Suprapubic skin (tissue), 3 donors: ENCODE data around the gene ACP4.

ENCODE experiments used
- POLR2AphosphoS5 ChIP-seq, 3 donors: sonication (generic); formaldehyde crosslinking; IDR thresholded peaks; one replicate each; pipeline ENCODE4 v1.6.1; 2017; ENCODE audit warnings: antibody characterized with exemption in 3 of 3
- TF ChIP-seq, protein P1 (sequence below), 2 donors: fragments of 200-600 bp in 1 of 2; fragments of 450-650 bp in 1 of 2; sonication (generic) in 1 of 2; IDR thresholded peaks; one replicate each; pipeline ENCODE4 v1.5.1; 2016 to 2019; ENCODE audit warnings: antibody characterized with exemption in 2 of 2, mild to moderate bottlenecking in 1 of 2, moderate library complexity in 1 of 2

DNA sequence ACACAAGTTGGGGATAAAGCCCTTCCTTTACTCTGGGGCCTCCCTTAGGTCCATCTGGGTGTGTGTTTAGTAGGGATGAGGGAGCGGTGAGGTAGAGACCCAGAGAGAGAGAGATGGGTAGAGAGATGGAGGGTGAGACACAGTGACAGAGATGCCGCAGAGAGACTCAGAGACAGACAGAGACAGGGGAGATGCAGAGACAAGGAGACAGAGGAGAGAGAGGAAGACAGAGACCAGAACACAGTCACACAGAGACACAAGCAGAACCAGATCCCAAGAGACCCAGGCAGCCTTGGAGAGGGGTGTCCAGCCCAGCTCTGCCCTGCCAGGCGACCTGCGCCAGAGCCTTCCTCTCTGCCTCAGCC is 31.0 kb downstream of the ACP4 start:
- TF ChIP-seq, protein P1, sequence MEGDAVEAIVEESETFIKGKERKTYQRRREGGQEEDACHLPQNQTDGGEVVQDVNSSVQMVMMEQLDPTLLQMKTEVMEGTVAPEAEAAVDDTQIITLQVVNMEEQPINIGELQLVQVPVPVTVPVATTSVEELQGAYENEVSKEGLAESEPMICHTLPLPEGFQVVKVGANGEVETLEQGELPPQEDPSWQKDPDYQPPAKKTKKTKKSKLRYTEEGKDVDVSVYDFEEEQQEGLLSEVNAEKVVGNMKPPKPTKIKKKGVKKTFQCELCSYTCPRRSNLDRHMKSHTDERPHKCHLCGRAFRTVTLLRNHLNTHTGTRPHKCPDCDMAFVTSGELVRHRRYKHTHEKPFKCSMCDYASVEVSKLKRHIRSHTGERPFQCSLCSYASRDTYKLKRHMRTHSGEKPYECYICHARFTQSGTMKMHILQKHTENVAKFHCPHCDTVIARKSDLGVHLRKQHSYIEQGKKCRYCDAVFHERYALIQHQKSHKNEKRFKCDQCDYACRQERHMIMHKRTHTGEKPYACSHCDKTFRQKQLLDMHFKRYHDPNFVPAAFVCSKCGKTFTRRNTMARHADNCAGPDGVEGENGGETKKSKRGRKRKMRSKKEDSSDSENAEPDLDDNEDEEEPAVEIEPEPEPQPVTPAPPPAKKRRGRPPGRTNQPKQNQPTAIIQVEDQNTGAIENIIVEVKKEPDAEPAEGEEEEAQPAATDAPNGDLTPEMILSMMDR (IDR thresholded peaks at IDR 0.05), result no peak
- no peak for TF ChIP-seq POLR2AphosphoS5 (IDR thresholded peaks at IDR 0.05)
